H1 (cell line): ENCODE measurements around the gene KCNQ1. TPM values are rescaled to one million over a fixed set of nuclear protein-coding genes. Genes with fewer than 3 reads are reported as not detected.

Experiments used
- ATF3 ChIP-seq: IDR thresholded peaks from 2 replicates; pipeline ENCODE4 v1.6.1; 2011; ENCODE audit warnings: low read depth, mild to moderate bottlenecking, low read length; ENCODE audit not compliant: insufficient read depth
- MAFK ChIP-seq: IDR thresholded peaks from 2 replicates; pipeline ENCODE4 v1.6.1; 2012; ENCODE audit warnings: low read depth, mild to moderate bottlenecking, improper control_type of control experiment, low read length
- polyA plus RNA-seq, 7 experiments: library from polyadenylated mRNA; depleted of rRNA in 3 of 7; stranded (reverse) in 5 of 7; unstranded in 2 of 7; fragments of >200 nt in 5 of 7; fragments of 200-250 nt in 2 of 7; gene quantifications; 1 replicate in 5 of 7; 2 replicates in 1 of 7; 4 replicates in 1 of 7; pipeline versions ENCODE4 v1.2.1 to v1.2.3, GENCODE V29; 2011 to 2013; ENCODE audit warnings: missing spikeins in 2 of 7, mixed read lengths in 2 of 7
- total RNA-seq: library from RNA; stranded (reverse); fragmentation: NEBNext Ultra II Directional; extraction: Animal tissue kit (Norgen Biotek cat#: 25700); gene quantifications from 2 replicates; pipeline ENCODE4 v1.2.1, GENCODE V29; 2021

Gene KCNQ1
- total and polyA plus RNA-seq, 2 of the 8 experiments (the other 6 are each of a cell fraction or from before 2014, with no cell fraction given) = 1.9 to 2.0 TPM

- TF ChIP-seq ATF3 (no peak), MAFK (no peak)
- TF ChIP-seq, all 59 proteins: peak for 0
Measured at GRCh38 chr11:2552210-2552609, 107.4 kb downstream of the KCNQ1 start (continued).
